Suprapubic skin (tissue), 4 donors: ENCODE results near the gene CDC6. TPM values are rescaled to one million over a fixed set of nuclear protein-coding genes. Genes with fewer than 3 reads are reported as not detected.

ENCODE experiments used
- DNase-seq, 2 donors: peaks; one replicate each; pipeline ENCODE4 v3.0.0-alpha.2; 2019; ENCODE audit warnings: low spot score in 2 of 2
- H3K27ac ChIP-seq: fragments of 200-600 bp; sonication (generic); one replicate; pipeline ENCODE4 v1.5.1; 2019
- H3K27me3 ChIP-seq: fragments of 200-600 bp; sonication (generic); one replicate; pipeline ENCODE4 v1.5.1; 2019
- H3K36me3 ChIP-seq: fragments of 200-600 bp; sonication (generic); one replicate; pipeline ENCODE4 v1.5.1; 2019
- H3K4me1 ChIP-seq: fragments of 200-600 bp; sonication (generic); one replicate; pipeline ENCODE4 v1.5.1; 2019
- H3K4me3 ChIP-seq: fragments of 200-600 bp; sonication (generic); one replicate; pipeline ENCODE4 v1.5.1; 2019; ENCODE audit warnings: mild to moderate bottlenecking
- H3K9me3 ChIP-seq: fragments of 200-600 bp; sonication (generic); one replicate; pipeline ENCODE4 v1.5.1; 2019
- CTCF ChIP-seq, 2 donors: fragments of 200-600 bp in 1 of 2; fragments of 450-650 bp in 1 of 2; sonication (generic) in 1 of 2; IDR thresholded peaks; one replicate each; pipeline ENCODE4 v1.5.1; 2016 to 2019; ENCODE audit warnings: antibody characterized with exemption in 2 of 2, mild to moderate bottlenecking in 1 of 2, moderate library complexity in 1 of 2
- EP300 ChIP-seq: sonication (generic); formaldehyde crosslinking; IDR thresholded peaks from one replicate; pipeline ENCODE4 v1.6.1; 2017; ENCODE audit warnings: antibody characterized with exemption
- POLR2A ChIP-seq, 2 donors: fragments of 450-650 bp; IDR thresholded peaks; one replicate each; pipeline ENCODE4 v1.6.1; 2017; ENCODE audit warnings: antibody characterized with exemption in 2 of 2, mild to moderate bottlenecking in 2 of 2, moderate library complexity in 2 of 2
- POLR2AphosphoS5 ChIP-seq, 3 donors: sonication (generic); formaldehyde crosslinking; IDR thresholded peaks; one replicate each; pipeline ENCODE4 v1.6.1; 2017; ENCODE audit warnings: antibody characterized with exemption in 3 of 3
- WGBS: methylation state at CpG from one replicate; pipeline ENCODE4 v1.1.5; 2018; 5-methylcytosine and 5-hydroxymethylcytosine counted together
- total RNA-seq, 4 donors: library from RNA; depleted of rRNA; stranded (reverse); fragments of >200 nt; gene quantifications; one replicate each; pipeline ENCODE4 v1.1.0, GENCODE V29; 2016

The CDC6 gene
- total RNA-seq, 4 donors from 2014 or later = 2.7 to 5.3 (median 3.3) TPM

GRCh38 chr17:40260528-40260927 is 27.2 kb upstream of the CDC6 start:
- no peak overlapping the region for H3K27ac ChIP-seq
- no peak overlapping the region for H3K4me3 ChIP-seq
- H3K9me3 ChIP-seq = no peaks in the 10 kb centered on the region
- peaks cover 82% of the 10 kb centered on the region for H3K36me3 ChIP-seq
- TF ChIP-seq POLR2A (IDR thresholded peaks at IDR 0.05) (no peak), EP300 (no peak), POLR2AphosphoS5 (IDR thresholded peaks at IDR 0.05) (no peak), CTCF (IDR thresholded peaks at IDR 0.05) (no peak)
- no peaks in the 10 kb centered on the region for H3K4me1 ChIP-seq
- no peak for DNase-seq
- H3K27me3 ChIP-seq = no peaks in the 10 kb centered on the region
- 91% methylated on average over 7 of the region's 7 CpGs for WGBS

GRCh38 chr17:40264458-40265185 is 23.1 kb upstream of the CDC6 start:
- no peaks in the 10 kb centered on the region for H3K9me3 ChIP-seq
- H3K4me3 ChIP-seq = no peak overlapping the region
- DNase-seq = peak in 1 of 2 donors; percentile 44
- TF ChIP-seq POLR2A (IDR thresholded peaks at IDR 0.05) = no peak
- no peak for TF ChIP-seq EP300
- TF ChIP-seq CTCF (IDR thresholded peaks at IDR 0.05) = no peak
- no peak for TF ChIP-seq POLR2AphosphoS5 (IDR thresholded peaks at IDR 0.05)
- WGBS = 71% methylated on average over 10 of the region's 21 CpGs
- H3K4me1 ChIP-seq = no peaks in the 10 kb centered on the region
- H3K27me3 ChIP-seq = no peaks in the 10 kb centered on the region
- H3K27ac ChIP-seq = no peak overlapping the region
- peaks cover 79% of the 10 kb centered on the region for H3K36me3 ChIP-seq

- H3K36me3 ChIP-seq = peaks cover 81% of the 10 kb centered on the region
- no peaks in the 10 kb centered on the region for H3K9me3 ChIP-seq
Measured at GRCh38 chr17:40265337-40265736, 22.3 kb upstream of the CDC6 start.

GRCh38 chr17:40266882-40267281 is 20.8 kb upstream of the CDC6 start:
- Histone ChIP-seq H3K4me1 (no peaks in the 10 kb centered on the region), H3K27ac (no peak overlapping the region), H3K9me3 (no peaks in the 10 kb centered on the region), H3K36me3 (peaks cover 83% of the 10 kb centered on the region), H3K27me3 (no peaks in the 10 kb centered on the region), H3K4me3 (no peak overlapping the region)
- DNase-seq = no peak
- TF ChIP-seq CTCF (IDR thresholded peaks at IDR 0.05) (no peak), EP300 (no peak), POLR2A (IDR thresholded peaks at IDR 0.05) (no peak), POLR2AphosphoS5 (IDR thresholded peaks at IDR 0.05) (no peak)
- WGBS = 86% methylated on average over 6 of the region's 6 CpGs

More at GRCh38 chr17:40265337-40265736, 22.3 kb upstream of the CDC6 start:
- no peak for TF ChIP-seq POLR2AphosphoS5 (IDR thresholded peaks at IDR 0.05)
- no peak for TF ChIP-seq CTCF (IDR thresholded peaks at IDR 0.05)
- TF ChIP-seq POLR2A (IDR thresholded peaks at IDR 0.05) = no peak
- no peak for TF ChIP-seq EP300
- Histone ChIP-seq H3K4me3 (no peak overlapping the region), H3K4me1 (no peaks in the 10 kb centered on the region), H3K27me3 (no peaks in the 10 kb centered on the region), H3K27ac (no peak overlapping the region)
- DNase-seq = no peak
- WGBS = 92% methylated on average over 5 of the region's 5 CpGs

- no peak for DNase-seq
- Histone ChIP-seq H3K27ac (no peak overlapping the region), H3K4me1 (no peaks in the 10 kb centered on the region), H3K36me3 (peaks cover 83% of the 10 kb centered on the region), H3K27me3 (no peaks in the 10 kb centered on the region), H3K4me3 (no peak overlapping the region), H3K9me3 (no peaks in the 10 kb centered on the region)
- no peak for TF ChIP-seq POLR2AphosphoS5 (IDR thresholded peaks at IDR 0.05)
- TF ChIP-seq POLR2A (IDR thresholded peaks at IDR 0.05) = no peak
- no peak for TF ChIP-seq CTCF (IDR thresholded peaks at IDR 0.05)
- TF ChIP-seq EP300 = no peak
- 89% methylated on average over 2 of the region's 2 CpGs for WGBS
Measured at GRCh38 chr17:40268141-40268712, 19.5 kb upstream of the CDC6 start.
